Activated naive CD8-positive, alpha-beta T cell treated with anti-CD3 and anti-CD28 coated beads, Interleukin-2, amount 50 U/mL, for 24 hours (primary cell): Measurements from ENCODE around the gene COL5A3.

Source experiments
- ATAC-seq: fragments of 150-1000 bp; cut with Tn5 transposase; one replicate; pipeline ENCODE4 v1.10.0; 2021
- DNase-seq: peaks from one replicate; pipeline ENCODE4 v3.0.0; 2021
- H3K27ac Mint-ChIP-seq: one replicate; pipeline ENCODE4 v1.8.0; 2021; ENCODE audit warnings: mild to moderate bottlenecking, mixed read lengths
- H3K27me3 Mint-ChIP-seq: one replicate; pipeline ENCODE4 v1.8.0; 2021; ENCODE audit warnings: mixed read lengths
- H3K36me3 Mint-ChIP-seq: one replicate; pipeline ENCODE4 v1.8.0; 2021; ENCODE audit warnings: low read depth, mixed read lengths
- H3K4me1 Mint-ChIP-seq: one replicate; pipeline ENCODE4 v1.8.0; 2021; ENCODE audit warnings: mixed read lengths
- H3K4me3 Mint-ChIP-seq: one replicate; pipeline ENCODE4 v1.8.0; 2021; ENCODE audit warnings: mild to moderate bottlenecking, moderate library complexity, mixed read lengths
- H3K9me3 Mint-ChIP-seq: one replicate; pipeline ENCODE4 v1.8.0; 2021; ENCODE audit warnings: mixed read lengths

COL5A3 gene

GRCh38 chr19:10020851-10021250 lies 10.5 kb upstream of the COL5A3 start:
- Mint-ChIP-seq H3K36me3 (no peaks in the 10 kb centered on the region), H3K9me3 (no peaks in the 10 kb centered on the region), H3K4me1 (peaks cover 6% of the 10 kb centered on the region), H3K27me3 (peaks cover 18% of the 10 kb centered on the region), H3K4me3 (no peak overlapping the region), H3K27ac (no peak overlapping the region)
- ATAC-seq (no peak), DNase-seq (no peak)

GRCh38 chr19:10019246-10019645 lies 8.9 kb upstream of the COL5A3 start:
- Mint-ChIP-seq H3K36me3 (no peaks in the 10 kb centered on the region), H3K4me3 (no peak overlapping the region), H3K9me3 (no peaks in the 10 kb centered on the region), H3K27me3 (peaks cover 20% of the 10 kb centered on the region), H3K27ac (no peak overlapping the region), H3K4me1 (peaks cover 6% of the 10 kb centered on the region)
- no peak for ATAC-seq
- no peak for DNase-seq

GRCh38 chr19:10018786-10019185 lies 8.5 kb upstream of the COL5A3 start:
- Mint-ChIP-seq H3K27me3 (peaks cover 24% of the 10 kb centered on the region), H3K9me3 (no peaks in the 10 kb centered on the region), H3K4me3 (no peak overlapping the region), H3K36me3 (no peaks in the 10 kb centered on the region), H3K4me1 (peaks cover 6% of the 10 kb centered on the region), H3K27ac (no peak overlapping the region)
- peak; percentile 36 for ATAC-seq
- no peak for DNase-seq

GRCh38 chr19:10018263-10018662 lies 8.0 kb upstream of the COL5A3 start:
- H3K4me1 Mint-ChIP-seq, result peaks cover 6% of the 10 kb centered on the region
- ATAC-seq, result peak; percentile 54
- no peaks in the 10 kb centered on the region for H3K36me3 Mint-ChIP-seq
- DNase-seq, result no peak
- H3K9me3 Mint-ChIP-seq, result no peaks in the 10 kb centered on the region
- peaks cover 29% of the 10 kb centered on the region for H3K27me3 Mint-ChIP-seq
- H3K27ac Mint-ChIP-seq, result no peak overlapping the region
- no peak overlapping the region for H3K4me3 Mint-ChIP-seq

- H3K36me3 Mint-ChIP-seq, result no peaks in the 10 kb centered on the region
- no peak for ATAC-seq
These were observed 3.7 kb upstream of the COL5A3 start for GRCh38 chr19:10013834-10014618.

GRCh38 chr19:10013316-10013715 lies 3.0 kb upstream of the COL5A3 start, which contains the start of gene RDH8:
RDH8 (plus strand) TSS chr19:10013483; CDS start chr19:10013498, 15 bp downstream.
- Mint-ChIP-seq H3K36me3 (no peaks in the 10 kb centered on the region), H3K4me3 (no peak within 1 kb of the TSS), H3K27ac (no peak within 1 kb of the TSS), H3K27me3 (peaks cover 53% of the 10 kb centered on the region), H3K4me1 (peaks cover 13% of the 10 kb centered on the region), H3K9me3 (no peaks in the 10 kb centered on the region)
- no peak for ATAC-seq
- DNase-seq, result no peak

More at GRCh38 chr19:10013834-10014618, 3.7 kb upstream of the COL5A3 start:
- DNase-seq, result no peak
- Mint-ChIP-seq H3K4me3 (no peak overlapping the region), H3K27me3 (peaks cover 46% of the 10 kb centered on the region), H3K9me3 (no peaks in the 10 kb centered on the region), H3K27ac (no peak overlapping the region), H3K4me1 (peaks cover 10% of the 10 kb centered on the region)

GRCh38 chr19:10011974-10012373 lies 1.7 kb upstream of the COL5A3 start:
- H3K27me3 Mint-ChIP-seq, result peaks cover 64% of the 10 kb centered on the region
- DNase-seq (no peak), ATAC-seq (no peak)
- H3K36me3 Mint-ChIP-seq, result peaks cover 1% of the 10 kb centered on the region
- no peak overlapping the region for H3K27ac Mint-ChIP-seq
- H3K4me3 Mint-ChIP-seq, result no peak overlapping the region
- H3K9me3 Mint-ChIP-seq, result no peaks in the 10 kb centered on the region
- H3K4me1 Mint-ChIP-seq, result peaks cover 20% of the 10 kb centered on the region

- Mint-ChIP-seq H3K27me3 (peaks cover 65% of the 10 kb centered on the region), H3K9me3 (no peaks in the 10 kb centered on the region), H3K36me3 (peaks cover 1% of the 10 kb centered on the region), H3K27ac (peak overlapping the region; percentile 32), H3K4me3 (no peak overlapping the region), H3K4me1 (peaks cover 30% of the 10 kb centered on the region)
- ATAC-seq, result no peak
- DNase-seq, result no peak
These were observed 635 bp upstream of the COL5A3 start for GRCh38 chr19:10010939-10011338.

GRCh38 chr19:10009714-10010224 lies 535 bp downstream of the COL5A3 start:
- Mint-ChIP-seq H3K4me1 (peaks cover 40% of the 10 kb centered on the region), H3K4me3 (peak overlapping the region; percentile 43), H3K27ac (peak overlapping the region; percentile 59), H3K36me3 (peaks cover 1% of the 10 kb centered on the region), H3K27me3 (peaks cover 62% of the 10 kb centered on the region), H3K9me3 (no peaks in the 10 kb centered on the region)
- DNase-seq (no peak), ATAC-seq (no peak)

- Mint-ChIP-seq H3K27me3 (peaks cover 60% of the 10 kb centered on the region), H3K4me1 (peaks cover 50% of the 10 kb centered on the region), H3K9me3 (no peaks in the 10 kb centered on the region), H3K27ac (peak overlapping the region; percentile 53), H3K4me3 (peak overlapping the region; percentile 46), H3K36me3 (peaks cover 2% of the 10 kb centered on the region)
- ATAC-seq, result no peak
- no peak for DNase-seq
These were observed 2.0 kb downstream of the COL5A3 start for GRCh38 chr19:10008184-10008765.

GRCh38 chr19:10007371-10008183 lies 2.7 kb downstream of the COL5A3 start:
- Mint-ChIP-seq H3K4me3 (no peak overlapping the region), H3K9me3 (no peaks in the 10 kb centered on the region)

GRCh38 chr19:10006752-10007323 lies 3.5 kb downstream of the COL5A3 start:
- ATAC-seq (no peak), DNase-seq (no peak)
- peaks cover 3% of the 10 kb centered on the region for H3K36me3 Mint-ChIP-seq
- no peak overlapping the region for H3K4me3 Mint-ChIP-seq
- peak overlapping the region; percentile 73 for H3K27ac Mint-ChIP-seq
- H3K9me3 Mint-ChIP-seq, result no peaks in the 10 kb centered on the region
- H3K27me3 Mint-ChIP-seq, result peaks cover 62% of the 10 kb centered on the region
- peaks cover 52% of the 10 kb centered on the region for H3K4me1 Mint-ChIP-seq

More at GRCh38 chr19:10007371-10008183, 2.7 kb downstream of the COL5A3 start:
- Mint-ChIP-seq H3K36me3 (peaks cover 3% of the 10 kb centered on the region), H3K27ac (no peak overlapping the region), H3K27me3 (peaks cover 63% of the 10 kb centered on the region), H3K4me1 (peaks cover 52% of the 10 kb centered on the region)
- ATAC-seq (no peak), DNase-seq (no peak)

GRCh38 chr19:10006335-10006708 lies 4.0 kb downstream of the COL5A3 start:
- ATAC-seq, result peak; percentile 26
- DNase-seq, result no peak
- peak overlapping the region; percentile 73 for H3K27ac Mint-ChIP-seq
- H3K36me3 Mint-ChIP-seq, result peaks cover 3% of the 10 kb centered on the region
- H3K27me3 Mint-ChIP-seq, result peaks cover 62% of the 10 kb centered on the region
- peaks cover 52% of the 10 kb centered on the region for H3K4me1 Mint-ChIP-seq
- no peak overlapping the region for H3K4me3 Mint-ChIP-seq
- H3K9me3 Mint-ChIP-seq, result no peaks in the 10 kb centered on the region

- Mint-ChIP-seq H3K9me3 (no peaks in the 10 kb centered on the region), H3K4me1 (peaks cover 52% of the 10 kb centered on the region), H3K36me3 (peaks cover 3% of the 10 kb centered on the region), H3K27me3 (peaks cover 59% of the 10 kb centered on the region), H3K4me3 (no peak overlapping the region), H3K27ac (peak overlapping the region; percentile 73)
- ATAC-seq (no peak), DNase-seq (no peak)
These were observed 4.5 kb downstream of the COL5A3 start for GRCh38 chr19:10005632-10006334.
